ENCODE results near the gene PLCL1. TPM values are rescaled to one million over a fixed set of nuclear protein-coding genes. Genes with fewer than 3 reads are reported as not detected.
A peak's percentile ranks its signal among the peaks of the same experiment; 100 is the strongest.
"Not testable (repeated sequence)": the region's sequence is repeated elsewhere in the genome, so short reads cannot be mapped to it uniquely, and the experiment has no call there.

PLCL1 gene
- total RNA-seq, 2 experiments from 2014 or later, result 1.6 to 1.8 TPM

GRCh38 chr2:197821550-197822289 is 17.3 kb downstream of the PLCL1 start:
- Mint-ChIP-seq H3K9me3 (peaks cover 2% of the 10 kb centered on the region), H3K27ac (no peak overlapping the region), H3K4me1 (peaks cover 2% of the 10 kb centered on the region), H3K36me3 (ENCODE audit: low read depth) (no peaks in the 10 kb centered on the region), H3K27me3 (no peaks in the 10 kb centered on the region), H3K4me3 (no peak overlapping the region)
- no peak for DNase-seq
- ChIA-PET POLR2A (no interaction called here), CTCF (no interaction called here)

- H3K4me1 Mint-ChIP-seq, result peaks cover 2% of the 10 kb centered on the region
- POLR2A ChIA-PET, result no interaction called here
- no peaks in the 10 kb centered on the region for H3K27me3 Mint-ChIP-seq
- no peak overlapping the region for H3K4me3 Mint-ChIP-seq
- peaks cover 2% of the 10 kb centered on the region for H3K9me3 Mint-ChIP-seq
- no peak for DNase-seq
- CTCF ChIA-PET, result no interaction called here
- no peaks in the 10 kb centered on the region for H3K36me3 Mint-ChIP-seq (ENCODE audit: low read depth)
- H3K27ac Mint-ChIP-seq, result no peak overlapping the region
These were observed 17.9 kb downstream of the PLCL1 start for GRCh38 chr2:197822333-197822732.

GRCh38 chr2:197827618-197828017 is 23.2 kb downstream of the PLCL1 start:
- H3K36me3 Mint-ChIP-seq (ENCODE audit: low read depth), result peaks cover 10% of the 10 kb centered on the region
- no peak for DNase-seq
- H3K27me3 Mint-ChIP-seq, result no peaks in the 10 kb centered on the region
- peaks cover 14% of the 10 kb centered on the region for H3K9me3 Mint-ChIP-seq
- H3K4me1 Mint-ChIP-seq, result no peaks in the 10 kb centered on the region
- H3K4me3 Mint-ChIP-seq, result no peak overlapping the region
- H3K27ac Mint-ChIP-seq, result no peak overlapping the region
- ChIA-PET CTCF (interaction anchor here (0.9 to 1.2 kb wide), 2 partner anchors 10 to 297 kb away, joined by 3 read pairs; no protein-coding TSS in a partner anchor), POLR2A (no interaction called here)

- ChIA-PET POLR2A (no interaction called here), CTCF (interaction anchor here (0.7 kb wide), 1 partner anchor 14 kb away, joined by 3 read pairs; no protein-coding TSS in a partner anchor)
- Mint-ChIP-seq H3K36me3 (ENCODE audit: low read depth) (peaks cover 12% of the 10 kb centered on the region), H3K4me1 (no peaks in the 10 kb centered on the region), H3K27ac (no peak overlapping the region), H3K4me3 (no peak overlapping the region), H3K9me3 (peaks cover 15% of the 10 kb centered on the region), H3K27me3 (no peaks in the 10 kb centered on the region)
- no peak for DNase-seq
These were observed 24.2 kb downstream of the PLCL1 start for GRCh38 chr2:197828464-197829135.

- peaks cover 30% of the 10 kb centered on the region for H3K4me1 Mint-ChIP-seq
- H3K27ac Mint-ChIP-seq, DNase-seq, CTCF ChIA-PET, POLR2A ChIA-PET, H3K27me3 Mint-ChIP-seq, H3K4me3 Mint-ChIP-seq: not testable (repeated sequence)
- H3K36me3 Mint-ChIP-seq (ENCODE audit: low read depth), result peaks cover 17% of the 10 kb centered on the region
- H3K9me3 Mint-ChIP-seq, result peaks cover 20% of the 10 kb centered on the region
These were observed 30.4 kb downstream of the PLCL1 start for GRCh38 chr2:197834771-197835170.

GRCh38 chr2:197835293-197835692 is 30.9 kb downstream of the PLCL1 start:
- Mint-ChIP-seq H3K9me3 (peaks cover 20% of the 10 kb centered on the region), H3K4me1 (peaks cover 35% of the 10 kb centered on the region), H3K4me3 (no peak overlapping the region), H3K36me3 (ENCODE audit: low read depth) (peaks cover 16% of the 10 kb centered on the region), H3K27ac (no peak overlapping the region), H3K27me3 (no peaks in the 10 kb centered on the region)
- ChIA-PET POLR2A (no interaction called here), CTCF (no interaction called here)
- no peak for DNase-seq

- H3K27me3 Mint-ChIP-seq, result no peaks in the 10 kb centered on the region
- peaks cover 11% of the 10 kb centered on the region for H3K36me3 Mint-ChIP-seq (ENCODE audit: low read depth)
- H3K27ac Mint-ChIP-seq, result peak overlapping the region; percentile 89
- CTCF ChIA-PET, result interaction anchor here (1.2 to 1.7 kb wide), 4 partner anchors 19 to 70 kb away, joined by 3 to 6 read pairs (median 4); no protein-coding TSS in a partner anchor
- H3K9me3 Mint-ChIP-seq, result peaks cover 13% of the 10 kb centered on the region
- peak; percentile 46 for DNase-seq
- peaks cover 46% of the 10 kb centered on the region for H3K4me1 Mint-ChIP-seq
- peak overlapping the region; percentile 69 for H3K4me3 Mint-ChIP-seq
- POLR2A ChIA-PET, result interaction anchor here (1.0 kb wide), 1 partner anchor 10 kb away, joined by 4 read pairs; no protein-coding TSS in a partner anchor
These were observed 33.6 kb downstream of the PLCL1 start for GRCh38 chr2:197838036-197838435.

GRCh38 chr2:197838579-197838978 is 34.2 kb downstream of the PLCL1 start:
- POLR2A ChIA-PET, result interaction anchor here (0.7 to 1.0 kb wide), 2 partner anchors 9 to 641 kb away, joined by 4 read pairs; no protein-coding TSS in a partner anchor

GRCh38 chr2:197839327-197839726 is 34.9 kb downstream of the PLCL1 start:
- Mint-ChIP-seq H3K4me1 (peaks cover 46% of the 10 kb centered on the region), H3K4me3 (no peak overlapping the region), H3K9me3 (peaks cover 7% of the 10 kb centered on the region), H3K27ac (no peak overlapping the region), H3K36me3 (ENCODE audit: low read depth) (peaks cover 6% of the 10 kb centered on the region), H3K27me3 (no peaks in the 10 kb centered on the region)
- CTCF ChIA-PET, result interaction anchor here (0.7 to 2.2 kb wide), 4 partner anchors 14 to 290 kb away, joined by 3 to 6 read pairs (median 4); no protein-coding TSS in a partner anchor
- no peak for DNase-seq
- POLR2A ChIA-PET, result no interaction called here

More at GRCh38 chr2:197838579-197838978, 34.2 kb downstream of the PLCL1 start:
- DNase-seq, result no peak
- CTCF ChIA-PET, result interaction anchor here (1.3 to 2.2 kb wide), 4 partner anchors 14 to 69 kb away, joined by 3 to 6 read pairs (median 5); no protein-coding TSS in a partner anchor
- Mint-ChIP-seq H3K4me3 (peak overlapping the region; percentile 69), H3K27ac (peak overlapping the region; percentile 89), H3K36me3 (ENCODE audit: low read depth) (peaks cover 8% of the 10 kb centered on the region), H3K27me3 (no peaks in the 10 kb centered on the region), H3K4me1 (peaks cover 46% of the 10 kb centered on the region), H3K9me3 (peaks cover 10% of the 10 kb centered on the region)

- Mint-ChIP-seq H3K36me3 (ENCODE audit: low read depth) (peaks cover 5% of the 10 kb centered on the region), H3K9me3 (peaks cover 5% of the 10 kb centered on the region), H3K27me3 (no peaks in the 10 kb centered on the region), H3K4me1 (peaks cover 46% of the 10 kb centered on the region), H3K4me3 (no peak overlapping the region), H3K27ac (no peak overlapping the region)
- ChIA-PET POLR2A (no interaction called here), CTCF (interaction anchor here (0.7 to 2.2 kb wide), 4 partner anchors 11 to 289 kb away, joined by 3 to 6 read pairs (median 4); no protein-coding TSS in a partner anchor)
- DNase-seq, result no peak
These were observed 35.5 kb downstream of the PLCL1 start for GRCh38 chr2:197839856-197840255.

- peaks cover 43% of the 10 kb centered on the region for H3K4me1 Mint-ChIP-seq
- POLR2A ChIA-PET, result no interaction called here
- CTCF ChIA-PET, result interaction anchor here (1.7 kb wide), 1 partner anchor 9 kb away, joined by 4 read pairs; no protein-coding TSS in a partner anchor
These were observed 41.7 kb downstream of the PLCL1 start for GRCh38 chr2:197846128-197846527.

GRCh38 chr2:197846777-197847176 is 42.4 kb downstream of the PLCL1 start:
- no peak overlapping the region for H3K4me3 Mint-ChIP-seq
- H3K27ac Mint-ChIP-seq, result peak overlapping the region; percentile 17
- H3K27me3 Mint-ChIP-seq, result no peaks in the 10 kb centered on the region
- DNase-seq, result no peak
- peaks cover 2% of the 10 kb centered on the region for H3K36me3 Mint-ChIP-seq (ENCODE audit: low read depth)
- CTCF ChIA-PET, result interaction anchor here (1.5 to 1.7 kb wide), 2 partner anchors 10 to 23 kb away, joined by 4 read pairs; no protein-coding TSS in a partner anchor
- H3K4me1 Mint-ChIP-seq, result peaks cover 48% of the 10 kb centered on the region
- POLR2A ChIA-PET, result interaction anchor here (1.5 kb wide), 1 partner anchor 8 kb away, joined by 4 read pairs; no protein-coding TSS in a partner anchor
- no peaks in the 10 kb centered on the region for H3K9me3 Mint-ChIP-seq

More at GRCh38 chr2:197846128-197846527, 41.7 kb downstream of the PLCL1 start:
- Mint-ChIP-seq H3K36me3 (ENCODE audit: low read depth) (peaks cover 3% of the 10 kb centered on the region), H3K27me3 (no peaks in the 10 kb centered on the region), H3K27ac (no peak overlapping the region), H3K9me3 (peaks cover 5% of the 10 kb centered on the region), H3K4me3 (no peak overlapping the region)
- no peak for DNase-seq

All from activated CD4-positive, alpha-beta T cell treated with anti-CD3 and anti-CD28 coated beads, Interleukin-2, amount 10 ng/mL, durations not matched to agents 7 days and 5 days (primary cell).